K562 (cell line): ENCODE measurements around the gene ZP3. TPM values are rescaled to one million over a fixed set of nuclear protein-coding genes. Genes with fewer than 3 reads are reported as not detected.
"Not testable (repeated sequence)": the region's sequence is repeated elsewhere in the genome, so short reads cannot be mapped to it uniquely, and the experiment has no call there.

Experiments
- ATAC-seq: fragments of 200-7000 bp; cut with Tn5 transposase; 3 replicates; pipeline ENCODE4 v1.9.1; 2020; ENCODE audit warnings: moderate library complexity
- BruUV-seq: library from RNA; stranded (reverse); fragments of 400-500 nt; replicated peaks from 2 replicates; lab custom pipeline; 2021; lab: Mats Ljungman, UMichigan
- CTCF ChIA-PET: fragments of 300-600 bp; formaldehyde crosslinking; extraction: SDS; loops from one replicate; lab custom pipeline; 2021; ENCODE audit warnings: low intra/inter-chr PET ratio; lab: Yijun Ruan, JAX
- POLR2A ChIA-PET: fragments of 300-600, 350-650 bp; sonication (Branson Sonifier 250); formaldehyde crosslinking; extraction: SDS; loops from one replicate; lab custom pipeline; 2021; ENCODE audit warnings: antibody characterized with exemption, inconsistent platforms; lab: Yijun Ruan, JAX
- DNase-seq, 4 experiments: peaks; one replicate each; pipeline versions ENCODE4 v3.0.0 to v3.0.0-alpha.2; 2011 to 2018; ENCODE audit warnings: low spot score in 3 of 4, mixed read lengths in 3 of 4; ENCODE audit errors: extremely low read depth in 1 of 4
- FAIRE-seq: peaks from 2 replicates; lab custom pipeline; 2011; peaks lifted over from hg19 to GRCh38; lab: Jason Lieb, UNC
- H2AFZ ChIP-seq: 2 replicates; pipeline ENCODE4 v1.6.0; 2011; ENCODE audit warnings: low read depth, low read length, control low read depth, inconsistent platforms
- H3K27ac ChIP-seq: fragments of 200-600 bp; 3 replicates; pipeline ENCODE4 v1.8.0; 2011; ENCODE audit warnings: low read depth, mild to moderate bottlenecking, control low read depth, inconsistent platforms, low read length, moderate library complexity, mixed read lengths; ENCODE audit errors: extremely low read depth
- H3K27me3 ChIP-seq, 2 experiments: fragments of 300-600 bp in 1 of 2; 2 replicates in 1 of 2; 3 replicates in 1 of 2; pipeline versions ENCODE4 v1.6.0 to v1.8.0; 2011; ENCODE audit warnings: inconsistent platforms in 2 of 2, low read length in 2 of 2, mild to moderate bottlenecking in 1 of 2, mixed read lengths in 1 of 2, moderate library complexity in 1 of 2; ENCODE audit not compliant: control insufficient read depth in 2 of 2, insufficient read depth in 2 of 2
- H3K36me3 ChIP-seq: fragments of 300-600 bp; 3 replicates; pipeline ENCODE4 v1.8.0; 2011; ENCODE audit warnings: mild to moderate bottlenecking, low read length, inconsistent platforms; ENCODE audit not compliant: control insufficient read depth, insufficient read depth
- H3K4me1 ChIP-seq, 2 experiments: fragments of 200-600 bp in 1 of 2; replicated peaks in 1 of 2; 2 replicates in 1 of 2; 3 replicates in 1 of 2; pipeline versions ENCODE4 v1.5.1 to v1.8.0; 2011; ENCODE audit warnings: inconsistent platforms in 2 of 2, low read length in 2 of 2, mild to moderate bottlenecking in 1 of 2, mixed read lengths in 1 of 2, moderate library complexity in 1 of 2; ENCODE audit not compliant: control insufficient read depth in 2 of 2, insufficient read depth in 2 of 2
- H3K4me2 ChIP-seq: 2 replicates; pipeline ENCODE4 v1.6.1; 2011; ENCODE audit warnings: low read length, control low read depth, inconsistent platforms, mixed read lengths; ENCODE audit not compliant: insufficient read depth
- H3K4me3 ChIP-seq: fragments of 200-600 bp; sonication (generic), shearing (Covaris generic); 2 replicates; pipeline ENCODE4 v1.5.1; 2016; ENCODE audit warnings: control low read depth, inconsistent platforms
- H3K79me2 ChIP-seq: fragments of 200-600 bp; 3 replicates; pipeline ENCODE4 v1.8.0; 2011; ENCODE audit warnings: low read length, inconsistent platforms; ENCODE audit not compliant: control insufficient read depth, insufficient read depth
- H3K9ac ChIP-seq, 2 experiments: 2 replicates each; pipeline versions ENCODE4 v1.6.0 to v1.6.1; 2011; ENCODE audit warnings: low read depth in 2 of 2, low read length in 2 of 2, control low read depth in 1 of 2, inconsistent platforms in 1 of 2, mild to moderate bottlenecking in 1 of 2, mixed read lengths in 1 of 2; ENCODE audit not compliant: insufficient read depth in 1 of 2
- H3K9me1 ChIP-seq: one replicate; pipeline ENCODE4 v1.6.0; 2011; ENCODE audit warnings: inconsistent platforms, mild to moderate bottlenecking, low read length, moderate library complexity; ENCODE audit not compliant: control insufficient read depth, insufficient read depth
- H3K9me3 ChIP-seq: replicated peaks from 2 replicates; pipeline ENCODE4 v1.5.1; 2011; ENCODE audit warnings: low read depth, low read length, inconsistent platforms; ENCODE audit not compliant: control insufficient read depth, insufficient read depth
- H4K20me1 ChIP-seq: replicated peaks from 2 replicates; pipeline ENCODE4 v1.6.1; 2011; ENCODE audit warnings: low read length, inconsistent platforms, mixed read lengths; ENCODE audit not compliant: control insufficient read depth, insufficient read depth
- FOSL1 ChIP-seq: fragments of 200-800 bp; sonication (Bioruptor generic); conservative IDR thresholded peaks from 2 replicates; pipeline ENCODE4 v1.6.1; 2016; ENCODE audit warnings: missing genetic modification characterization, missing compliant biosample characterization
- JUND ChIP-seq, 2 experiments: IDR thresholded peaks; 2 replicates in 1 of 2; 3 replicates in 1 of 2; pipeline ENCODE4 v1.6.1; 2011; ENCODE audit warnings: borderline replicate concordance in 2 of 2, low read depth in 2 of 2, low read length in 2 of 2, improper control_type of control experiment in 1 of 2, missing biosample characterization in 1 of 2, missing genetic modification characterization in 1 of 2, missing genetic modification reagents in 1 of 2
- PHF8 ChIP-seq: fragments of 200-600 bp; sonication (generic); IDR thresholded peaks from 2 replicates; pipeline ENCODE4 v1.6.1; 2012; ENCODE audit warnings: mixed run types, mild to moderate bottlenecking, inconsistent platforms, low read length, moderate library complexity, borderline replicate concordance
- SPI1 ChIP-seq: IDR thresholded peaks from 2 replicates; pipeline ENCODE4 v1.6.1; 2011; ENCODE audit warnings: low read depth, low read length, control low read depth, borderline replicate concordance
- WGBS: fragments of 100-300 bp; shearing (Covaris generic); methylation state at CpG from one replicate; pipeline ENCODE4 v1.1.6; 2016; ENCODE audit warnings: low coverage, mixed read lengths; ENCODE audit not compliant: insufficient coverage; ENCODE audit errors: missing lambda C conversion rate; 5-methylcytosine and 5-hydroxymethylcytosine counted together
- in situ Hi-C: fragments of 300-500 bp; cut with MboI; formaldehyde crosslinking; loops from 4 replicates; pipeline ENCODE4 v1.15.0; 2018; ENCODE audit warnings: inconsistent platforms, mixed read lengths
- intact Hi-C: fragments of 100-400 bp; cut with micrococcal nuclease; formaldehyde crosslinking; loops from 2 replicates; pipeline ENCODE4 v1.14.2; 2022
- polyA plus RNA-seq, 8 experiments: library from polyadenylated mRNA; depleted of rRNA in 4 of 8; stranded (reverse) in 5 of 8; unstranded in 3 of 8; fragments of >200 nt; fragmentation: Nextera tagmentation in 2 of 8; fragmentation: Illumina TruSeq in 1 of 8; extraction: Ambion mirVana in 2 of 8; extraction: Trizol in 1 of 8; gene quantifications; 2 replicates each; pipeline versions ENCODE4 v1.2.1 to v1.2.3, GENCODE V29; 2011 to 2014; ENCODE audit warnings: inconsistent platforms in 1 of 8, missing spikeins in 1 of 8
- total RNA-seq, 7 experiments: library from RNA; depleted of rRNA in 6 of 7; stranded (reverse); fragments of >200 nt in 6 of 7; fragmentation: Illumina TruSeq in 2 of 7; extraction: Trizol in 2 of 7; gene quantifications; 2 replicates each; pipeline versions ENCODE4 v1.2.1 to v1.2.3, GENCODE V29; 2011 to 2021; ENCODE audit warnings: low replicate concordance in 1 of 7

ZP3 gene
- total and polyA plus RNA-seq, 9 of the 15 experiments (the other 6 are each of a cell fraction or from before 2014, with no cell fraction given), result 1.4 to 3.8 (median 2.4) TPM

DNA sequence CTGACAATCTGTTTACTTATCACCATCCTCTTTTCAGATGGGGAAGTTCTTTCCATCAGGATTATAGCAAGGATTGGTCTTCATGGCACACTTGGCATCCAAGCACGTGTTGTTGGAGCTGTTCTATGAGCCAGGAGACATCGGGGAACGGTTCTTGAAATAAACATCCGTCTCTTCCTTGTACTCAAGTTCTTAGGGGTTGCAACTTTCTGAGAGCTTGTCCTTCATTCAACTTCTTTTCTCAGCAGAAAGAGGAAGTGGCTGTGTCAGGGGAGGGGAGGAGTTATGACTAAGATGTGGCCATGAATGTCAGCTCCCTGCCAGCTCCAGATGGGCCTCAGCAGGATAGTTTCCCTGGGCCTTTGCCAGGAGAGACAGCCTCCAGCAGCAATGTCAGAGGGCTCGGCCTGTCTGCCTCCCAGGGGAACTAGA, 20.8 kb downstream of the ZP3 start:
- BruUV-seq, result TSS peak; percentile 97
- peak; percentile 88 for ATAC-seq
- CTCF ChIA-PET; TF ChIP-seq JUND (IDR thresholded peaks at IDR 0.05; ENCODE audit: borderline replicate concordance, low read depth, low read length): not testable (repeated sequence)
- TF ChIP-seq PHF8 (peak; percentile 27; the same call in 1 of the 2 replicates), SPI1 (peak; percentile 95), FOSL1 (tag) (0 out of 2 replicates have a peak, but pooled peaks have one; percentile 13), JUND (tag; IDR thresholded peaks at IDR 0.05; ENCODE audit: borderline replicate concordance, low read depth, low read length) (peak; percentile 18; the same call in 1 of the 3 replicates)
- TF ChIP-seq, all 486 proteins: peak for 4; not testable (repeated sequence) for 482
- H3K36me3 ChIP-seq, H4K20me1 ChIP-seq, H3K9me3 ChIP-seq, in situ Hi-C loops, H3K79me2 ChIP-seq, H3K4me3 ChIP-seq, H3K9me1 ChIP-seq, POLR2A ChIA-PET, H3K4me1 ChIP-seq, H3K27me3 ChIP-seq, intact Hi-C loops: not testable (repeated sequence)
- peak overlapping the region; percentile 64 for H3K4me2 ChIP-seq
- WGBS, result 5% methylated on average over 4 of the region's 5 CpGs
- FAIRE-seq, result peak; percentile 98
- peak overlapping the region; percentile 76 for H3K27ac ChIP-seq
- peak overlapping the region in 1 of 2 experiments; percentile 56; a peak in 1 of 4 replicates for H3K9ac ChIP-seq
- DNase-seq, result peak in 2 of 4 experiments; percentile 5 to 59
- H2AFZ ChIP-seq, result peak overlapping the region; percentile 94

DNA sequence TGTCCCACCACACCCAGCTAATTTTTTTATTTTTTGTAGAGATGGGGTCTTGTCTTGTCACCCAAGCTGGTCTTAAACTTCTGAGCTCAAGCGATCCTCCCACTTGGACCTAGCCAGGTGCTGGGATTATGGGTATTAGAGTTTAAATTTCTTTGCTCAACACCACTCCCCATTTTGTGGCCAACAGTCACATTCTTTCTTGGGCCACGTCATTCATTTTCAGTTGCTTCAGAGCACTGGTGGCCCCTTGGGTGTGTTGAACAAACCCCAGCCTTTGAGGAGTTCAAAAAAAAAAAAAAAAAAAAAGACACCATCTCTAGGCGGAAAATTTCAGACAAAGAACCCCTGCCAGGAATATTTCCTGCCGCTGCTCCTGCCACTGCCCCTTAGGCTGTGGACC, 32.3 kb downstream of the ZP3 start:
- H3K79me2 ChIP-seq, H3K27me3 ChIP-seq, FAIRE-seq, H3K4me2 ChIP-seq, H3K4me3 ChIP-seq, H3K27ac ChIP-seq, DNase-seq, intact Hi-C loops, BruUV-seq, H3K36me3 ChIP-seq, CTCF ChIA-PET, ATAC-seq, H3K9ac ChIP-seq, POLR2A ChIA-PET, H4K20me1 ChIP-seq, H2AFZ ChIP-seq, H3K9me3 ChIP-seq, H3K4me1 ChIP-seq, H3K9me1 ChIP-seq: not testable (repeated sequence)
- no CpG with 5 or more reads among the region's 4 CpGs for WGBS
- in situ Hi-C loops, result loop anchor here (5.0 kb wide), 1 partner anchor 495 kb away; no protein-coding TSS in a partner anchor

DNA sequence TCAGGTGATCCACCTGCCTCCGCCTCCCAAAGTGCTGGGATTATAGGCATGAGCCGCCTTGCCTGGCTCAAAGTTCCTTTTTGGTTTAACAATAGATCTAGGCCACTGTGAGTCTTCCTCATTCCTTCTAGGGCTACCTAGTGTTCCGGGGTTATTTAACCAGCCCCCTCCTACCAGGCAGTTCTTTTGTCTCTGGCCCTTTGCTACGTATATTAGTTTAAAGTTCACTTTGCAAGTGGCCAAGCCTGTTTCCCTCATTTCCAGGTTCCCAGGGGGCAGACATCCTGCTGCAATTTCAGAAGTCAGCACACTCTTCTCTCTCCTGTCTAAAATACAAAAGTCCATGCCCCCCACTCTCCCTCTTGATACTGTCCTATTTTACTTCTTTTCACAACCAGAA, 33.8 kb downstream of the ZP3 start:
- intact Hi-C loops, H3K4me2 ChIP-seq, H3K4me1 ChIP-seq, H3K27ac ChIP-seq, H3K79me2 ChIP-seq, H3K4me3 ChIP-seq, H3K9me1 ChIP-seq, BruUV-seq, H4K20me1 ChIP-seq, H3K27me3 ChIP-seq, ATAC-seq, FAIRE-seq, DNase-seq, POLR2A ChIA-PET, H2AFZ ChIP-seq, H3K9ac ChIP-seq, CTCF ChIA-PET, H3K9me3 ChIP-seq, H3K36me3 ChIP-seq: not testable (repeated sequence)
- in situ Hi-C loops, result loop anchor here (5.0 kb wide), 1 partner anchor 494 kb away; no protein-coding TSS in a partner anchor
- WGBS, result 24% methylated on average over 1 of the region's 4 CpGs
